ENCODE data around the gene TOMM40.
"Not testable (repeated sequence)": the region's sequence is repeated elsewhere in the genome, so short reads cannot be mapped to it uniquely, and the experiment has no call there.

TOMM40 gene

DNA sequence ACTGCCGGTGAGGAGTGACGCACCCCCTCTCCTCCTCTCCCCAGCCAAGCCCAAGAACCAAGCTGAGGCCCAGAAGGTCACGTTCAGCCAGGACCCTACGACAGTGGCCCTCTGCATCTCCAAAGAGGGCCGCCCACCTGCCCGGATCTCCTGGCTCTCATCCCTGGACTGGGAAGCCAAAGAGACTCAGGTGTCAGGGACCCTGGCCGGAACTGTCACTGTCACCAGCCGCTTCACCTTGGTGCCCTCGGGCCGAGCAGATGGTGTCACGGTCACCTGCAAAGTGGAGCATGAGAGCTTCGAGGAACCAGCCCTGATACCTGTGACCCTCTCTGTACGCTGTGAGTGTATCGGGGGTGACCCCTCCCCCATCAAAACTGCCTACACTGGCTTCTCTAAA lies 19.2 kb upstream of the TOMM40 start:
- Histone ChIP-seq H3K27me3 (ENCODE audit: control insufficient read depth, insufficient read depth, low read length, poor library complexity, severe bottlenecking) (no peaks in the 10 kb centered on the region), H3K36me3 (ENCODE audit: control insufficient read depth, insufficient read depth, low read length) (peaks cover 73% of the 10 kb centered on the region), H3K9me3 (ENCODE audit: control insufficient read depth, low read length) (no peaks in the 10 kb centered on the region), H3K27ac (ENCODE audit: insufficient read depth, low read depth, low read length, poor library complexity, severe bottlenecking) (no peak overlapping the region), H3K4me3 (ENCODE audit: insufficient read depth, low read depth, low read length) (no peak overlapping the region), H3K4me1 (ENCODE audit: control insufficient read depth, insufficient read depth, low read length) (peaks cover 1% of the 10 kb centered on the region)
- WGBS, 2 experiments, result 96 to 97% methylated on average over 14 of the region's 14 CpGs

DNA sequence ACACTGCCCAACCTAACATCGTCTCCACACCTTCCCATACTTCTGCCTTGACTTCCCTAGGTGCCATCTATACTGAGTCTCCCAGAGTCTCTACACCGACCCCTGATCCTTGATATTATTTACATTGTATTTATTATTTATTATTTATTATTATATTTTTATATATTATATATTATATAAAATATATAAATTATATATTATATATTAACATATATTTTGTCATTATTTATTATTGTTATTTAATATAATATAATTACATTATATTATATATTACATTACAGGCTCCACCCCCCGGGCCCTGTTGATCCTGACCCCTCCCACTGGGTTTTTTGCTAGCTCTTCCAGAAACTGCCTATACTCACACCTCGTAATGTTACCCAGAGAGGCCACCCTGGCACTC lies 18.4 kb upstream of the TOMM40 start:
- no peak overlapping the region for H3K27ac ChIP-seq (ENCODE audit: insufficient read depth, low read depth, low read length, poor library complexity, severe bottlenecking)
- 77 to 81% methylated on average over 3 of the region's 4 CpGs for WGBS, 2 experiments
- H3K4me3 ChIP-seq (ENCODE audit: insufficient read depth, low read depth, low read length), result no peak overlapping the region
- no peaks in the 10 kb centered on the region for H3K9me3 ChIP-seq (ENCODE audit: control insufficient read depth, low read length)
- H3K4me1 ChIP-seq (ENCODE audit: control insufficient read depth, insufficient read depth, low read length), result peaks cover 5% of the 10 kb centered on the region
- H3K27me3 ChIP-seq (ENCODE audit: control insufficient read depth, insufficient read depth, low read length, poor library complexity, severe bottlenecking), result no peaks in the 10 kb centered on the region
- peaks cover 75% of the 10 kb centered on the region for H3K36me3 ChIP-seq (ENCODE audit: control insufficient read depth, insufficient read depth, low read length)

DNA sequence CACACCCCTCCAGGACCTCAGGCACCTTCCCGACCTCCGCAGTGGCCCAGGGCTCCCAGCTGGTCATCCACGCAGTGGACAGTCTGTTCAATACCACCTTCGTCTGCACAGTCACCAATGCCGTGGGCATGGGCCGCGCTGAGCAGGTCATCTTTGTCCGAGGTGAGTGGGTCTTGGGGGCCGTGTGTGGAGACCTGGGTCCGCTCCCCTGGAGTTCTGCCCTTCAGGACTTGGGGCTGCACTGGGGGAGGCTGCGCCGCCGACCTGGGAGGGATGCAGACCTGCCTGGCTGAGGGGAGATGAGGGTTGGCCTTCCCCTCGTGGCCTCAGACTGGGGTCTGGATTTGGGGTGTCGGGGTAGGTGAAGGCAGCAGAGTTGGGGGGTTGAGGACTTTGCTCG lies 16.7 kb upstream of the TOMM40 start:
- Histone ChIP-seq H3K27ac (ENCODE audit: insufficient read depth, low read depth, low read length, poor library complexity, severe bottlenecking) (no peak overlapping the region), H3K4me3 (ENCODE audit: insufficient read depth, low read depth, low read length) (no peak overlapping the region), H3K4me1 (ENCODE audit: control insufficient read depth, insufficient read depth, low read length) (peaks cover 5% of the 10 kb centered on the region), H3K9me3 (ENCODE audit: control insufficient read depth, low read length) (no peaks in the 10 kb centered on the region), H3K27me3 (ENCODE audit: control insufficient read depth, insufficient read depth, low read length, poor library complexity, severe bottlenecking) (no peaks in the 10 kb centered on the region), H3K36me3 (ENCODE audit: control insufficient read depth, insufficient read depth, low read length) (peaks cover 74% of the 10 kb centered on the region)
- WGBS, 2 experiments, result 95 to 97% methylated on average over 16 of the region's 16 CpGs

DNA sequence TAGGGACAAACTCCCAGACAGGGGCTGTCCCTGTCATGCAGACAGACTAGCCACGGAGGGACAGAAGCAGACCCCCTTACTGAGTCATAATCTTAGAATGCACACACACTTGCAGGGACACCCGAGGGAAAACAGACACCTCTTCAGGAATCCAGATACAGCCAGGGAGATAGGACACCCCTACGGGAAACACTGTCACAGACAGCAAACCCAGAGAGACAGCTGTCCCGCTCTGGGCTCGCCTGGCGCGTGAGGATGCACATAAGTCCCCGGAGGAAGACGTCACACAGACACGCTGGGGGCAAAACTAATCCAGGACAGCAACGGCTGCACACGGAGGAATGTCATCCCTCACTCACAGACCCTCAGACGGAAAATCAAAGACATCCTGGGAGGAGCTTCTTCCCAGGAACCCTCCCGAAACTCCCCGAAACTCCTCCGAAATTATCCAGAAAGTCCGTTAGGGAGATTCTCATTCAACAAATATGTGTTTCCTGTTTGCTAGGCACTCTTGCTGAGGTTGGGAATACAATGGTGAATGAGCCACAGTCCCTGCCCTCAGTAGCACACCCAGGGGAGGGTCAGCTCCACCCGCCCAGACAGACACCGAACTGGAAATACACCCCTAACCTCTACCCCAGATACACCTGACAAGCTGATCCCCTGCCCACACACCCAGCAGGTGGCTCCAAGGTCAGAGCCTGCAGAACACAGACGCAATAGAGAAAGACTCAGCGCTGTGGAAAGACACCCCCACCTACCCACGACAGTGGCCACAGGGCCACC lies 15.2 kb upstream of the TOMM40 start:
- Histone ChIP-seq H3K27me3 (ENCODE audit: control insufficient read depth, insufficient read depth, low read length, poor library complexity, severe bottlenecking) (no peaks in the 10 kb centered on the region), H3K9me3 (ENCODE audit: control insufficient read depth, low read length) (no peaks in the 10 kb centered on the region), H3K27ac (ENCODE audit: insufficient read depth, low read depth, low read length, poor library complexity, severe bottlenecking) (no peak overlapping the region), H3K4me1 (ENCODE audit: control insufficient read depth, insufficient read depth, low read length) (peaks cover 5% of the 10 kb centered on the region), H3K36me3 (ENCODE audit: control insufficient read depth, insufficient read depth, low read length) (peaks cover 64% of the 10 kb centered on the region), H3K4me3 (ENCODE audit: insufficient read depth, low read depth, low read length) (no peak overlapping the region)
- 94 to 96% methylated on average over 22 of the region's 22 CpGs for WGBS, 2 experiments

DNA sequence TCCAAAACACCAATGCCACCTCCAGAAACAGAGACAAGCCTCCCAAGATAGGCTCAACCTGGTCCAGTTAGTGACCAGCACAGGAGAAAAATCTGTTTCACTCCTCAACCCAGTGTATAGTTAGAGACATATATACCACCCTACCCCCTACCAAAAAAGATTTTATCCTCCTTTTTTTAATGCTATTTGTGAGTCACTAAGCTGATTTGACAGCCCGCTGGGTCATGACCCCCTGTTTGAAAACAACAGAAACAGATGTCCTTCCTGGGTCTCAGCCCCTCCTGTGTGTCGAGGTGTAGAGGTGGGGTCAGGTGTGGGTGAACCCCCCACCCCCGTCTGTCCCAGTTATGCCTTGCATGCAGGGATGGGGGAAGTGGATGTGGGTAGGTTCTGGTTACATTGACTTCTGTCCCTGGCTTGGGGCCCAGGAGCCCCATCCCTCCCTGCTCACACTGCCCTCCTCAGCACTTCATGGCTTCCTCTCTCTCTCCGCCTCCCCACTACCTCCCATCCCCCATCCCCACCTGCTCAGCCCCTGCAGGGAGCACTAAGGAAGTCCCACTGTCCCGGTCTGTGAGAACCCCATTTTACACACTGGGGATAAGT lies 14.0 kb upstream of the TOMM40 start:
- Histone ChIP-seq H3K9me3 (ENCODE audit: control insufficient read depth, low read length) (no peaks in the 10 kb centered on the region), H3K4me1 (ENCODE audit: control insufficient read depth, insufficient read depth, low read length) (peaks cover 5% of the 10 kb centered on the region), H3K27ac (ENCODE audit: insufficient read depth, low read depth, low read length, poor library complexity, severe bottlenecking) (no peak overlapping the region), H3K27me3 (ENCODE audit: control insufficient read depth, insufficient read depth, low read length, poor library complexity, severe bottlenecking) (no peaks in the 10 kb centered on the region), H3K4me3 (ENCODE audit: insufficient read depth, low read depth, low read length) (no peak overlapping the region), H3K36me3 (ENCODE audit: control insufficient read depth, insufficient read depth, low read length) (peaks cover 59% of the 10 kb centered on the region)
- WGBS, 2 experiments, result 77 to 81% methylated on average over 5 of the region's 5 CpGs

DNA sequence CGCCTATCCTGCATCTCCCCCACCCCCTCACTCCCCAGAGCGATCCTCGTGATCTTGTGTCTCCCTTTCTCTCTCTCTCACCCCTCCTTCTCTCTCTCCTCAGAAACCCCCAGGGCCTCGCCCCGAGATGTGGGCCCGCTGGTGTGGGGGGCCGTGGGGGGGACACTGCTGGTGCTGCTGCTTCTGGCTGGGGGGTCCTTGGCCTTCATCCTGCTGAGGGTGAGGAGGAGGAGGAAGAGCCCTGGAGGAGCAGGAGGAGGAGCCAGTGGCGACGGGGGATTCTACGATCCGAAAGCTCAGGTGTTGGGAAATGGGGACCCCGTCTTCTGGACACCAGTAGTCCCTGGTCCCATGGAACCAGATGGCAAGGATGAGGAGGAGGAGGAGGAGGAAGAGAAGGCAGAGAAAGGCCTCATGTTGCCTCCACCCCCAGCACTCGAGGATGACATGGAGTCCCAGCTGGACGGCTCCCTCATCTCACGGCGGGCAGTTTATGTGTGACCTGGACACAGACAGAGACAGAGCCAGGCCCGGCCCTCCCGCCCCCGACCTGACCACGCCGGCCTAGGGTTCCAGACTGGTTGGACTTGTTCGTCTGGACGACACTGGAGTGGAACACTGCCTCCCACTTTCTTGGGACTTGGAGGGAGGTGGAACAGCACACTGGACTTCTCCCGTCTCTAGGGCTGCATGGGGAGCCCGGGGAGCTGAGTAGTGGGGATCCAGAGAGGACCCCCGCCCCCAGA lies 12.8 kb upstream of the TOMM40 start:
- 92 to 93% methylated on average over 26 of the region's 26 CpGs for WGBS, 2 experiments
- peaks cover 48% of the 10 kb centered on the region for H3K36me3 ChIP-seq (ENCODE audit: control insufficient read depth, insufficient read depth, low read length)
- H3K4me1 ChIP-seq (ENCODE audit: control insufficient read depth, insufficient read depth, low read length), result peaks cover 5% of the 10 kb centered on the region
- H3K4me3 ChIP-seq (ENCODE audit: insufficient read depth, low read depth, low read length), result no peak overlapping the region
- no peaks in the 10 kb centered on the region for H3K9me3 ChIP-seq (ENCODE audit: control insufficient read depth, low read length)
- H3K27me3 ChIP-seq (ENCODE audit: control insufficient read depth, insufficient read depth, low read length, poor library complexity, severe bottlenecking), result no peaks in the 10 kb centered on the region
- H3K27ac ChIP-seq (ENCODE audit: insufficient read depth, low read depth, low read length, poor library complexity, severe bottlenecking), result no peak overlapping the region

DNA sequence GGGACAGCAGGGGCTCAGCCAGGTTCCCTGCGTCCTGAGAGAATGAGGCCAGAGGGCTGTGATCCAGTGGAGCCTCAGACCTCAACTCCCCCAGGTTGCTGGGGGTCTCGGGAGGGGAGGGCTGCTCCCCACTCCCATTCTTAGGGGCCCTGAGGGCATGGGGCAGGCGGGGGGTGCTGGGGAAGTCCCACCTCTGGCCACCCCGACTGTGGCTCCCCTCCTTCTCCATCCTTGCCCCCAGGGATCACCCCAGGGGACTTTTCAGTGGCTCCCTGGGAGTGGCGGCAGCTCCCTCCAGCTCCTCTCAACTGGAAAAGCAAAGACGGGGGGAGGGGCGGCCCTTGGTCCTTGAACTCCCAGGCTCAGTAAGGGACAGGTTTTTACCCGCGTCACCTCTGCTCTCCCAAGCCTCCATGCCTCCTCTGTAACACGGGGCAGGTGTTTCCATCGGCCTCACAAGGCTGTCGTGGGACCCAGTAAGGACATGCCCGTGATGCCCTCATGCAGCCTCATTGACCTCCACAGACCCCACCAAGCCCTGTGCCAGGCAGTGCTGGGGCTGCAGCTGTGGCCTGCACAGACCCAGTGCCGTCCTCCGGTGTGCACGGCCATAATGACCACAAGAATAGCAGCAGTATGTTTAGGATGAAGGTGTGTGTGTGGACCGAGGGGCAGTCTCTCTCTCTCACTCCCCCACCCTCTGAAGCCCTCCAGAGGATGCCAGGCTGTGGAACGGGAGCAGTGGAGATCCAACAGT lies 11.6 kb upstream of the TOMM40 start:
- H3K27me3 ChIP-seq (ENCODE audit: control insufficient read depth, insufficient read depth, low read length, poor library complexity, severe bottlenecking), result no peaks in the 10 kb centered on the region
- no peaks in the 10 kb centered on the region for H3K9me3 ChIP-seq (ENCODE audit: control insufficient read depth, low read length)
- H3K36me3 ChIP-seq (ENCODE audit: control insufficient read depth, insufficient read depth, low read length), result peaks cover 40% of the 10 kb centered on the region
- no peak overlapping the region for H3K27ac ChIP-seq (ENCODE audit: insufficient read depth, low read depth, low read length, poor library complexity, severe bottlenecking)
- H3K4me3 ChIP-seq (ENCODE audit: insufficient read depth, low read depth, low read length), result no peak overlapping the region
- H3K4me1 ChIP-seq (ENCODE audit: control insufficient read depth, insufficient read depth, low read length), result peaks cover 5% of the 10 kb centered on the region
- 89 to 91% methylated on average over 17 to 18 of the region's 18 CpGs for WGBS, 2 experiments

DNA sequence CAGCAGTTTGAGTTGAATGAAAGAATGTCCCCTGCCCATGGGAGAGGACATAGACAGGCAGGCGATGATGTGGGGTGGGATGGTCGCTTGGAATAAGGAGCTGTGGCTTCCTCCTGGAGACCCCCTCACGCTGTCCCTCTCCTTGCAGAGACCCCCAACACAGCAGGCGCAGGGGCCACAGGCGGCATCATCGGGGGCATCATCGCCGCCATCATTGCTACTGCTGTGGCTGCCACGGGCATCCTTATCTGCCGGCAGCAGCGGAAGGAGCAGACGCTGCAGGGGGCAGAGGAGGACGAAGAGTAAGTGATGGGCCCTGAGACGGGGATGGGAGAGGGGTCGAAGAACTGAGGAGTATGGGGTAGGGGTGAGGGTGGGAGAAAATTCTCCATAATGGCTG lies 9.0 kb upstream of the TOMM40 start:
- Histone ChIP-seq H3K36me3 (ENCODE audit: control insufficient read depth, insufficient read depth, low read length) (peaks cover 26% of the 10 kb centered on the region), H3K27ac (ENCODE audit: insufficient read depth, low read depth, low read length, poor library complexity, severe bottlenecking) (no peak overlapping the region), H3K9me3 (ENCODE audit: control insufficient read depth, low read length) (no peaks in the 10 kb centered on the region), H3K4me1 (ENCODE audit: control insufficient read depth, insufficient read depth, low read length) (peaks cover 1% of the 10 kb centered on the region), H3K27me3 (ENCODE audit: control insufficient read depth, insufficient read depth, low read length, poor library complexity, severe bottlenecking) (no peaks in the 10 kb centered on the region), H3K4me3 (ENCODE audit: insufficient read depth, low read depth, low read length) (no peak overlapping the region)
- WGBS, 2 experiments, result 92 to 93% methylated on average over 15 of the region's 15 CpGs

DNA sequence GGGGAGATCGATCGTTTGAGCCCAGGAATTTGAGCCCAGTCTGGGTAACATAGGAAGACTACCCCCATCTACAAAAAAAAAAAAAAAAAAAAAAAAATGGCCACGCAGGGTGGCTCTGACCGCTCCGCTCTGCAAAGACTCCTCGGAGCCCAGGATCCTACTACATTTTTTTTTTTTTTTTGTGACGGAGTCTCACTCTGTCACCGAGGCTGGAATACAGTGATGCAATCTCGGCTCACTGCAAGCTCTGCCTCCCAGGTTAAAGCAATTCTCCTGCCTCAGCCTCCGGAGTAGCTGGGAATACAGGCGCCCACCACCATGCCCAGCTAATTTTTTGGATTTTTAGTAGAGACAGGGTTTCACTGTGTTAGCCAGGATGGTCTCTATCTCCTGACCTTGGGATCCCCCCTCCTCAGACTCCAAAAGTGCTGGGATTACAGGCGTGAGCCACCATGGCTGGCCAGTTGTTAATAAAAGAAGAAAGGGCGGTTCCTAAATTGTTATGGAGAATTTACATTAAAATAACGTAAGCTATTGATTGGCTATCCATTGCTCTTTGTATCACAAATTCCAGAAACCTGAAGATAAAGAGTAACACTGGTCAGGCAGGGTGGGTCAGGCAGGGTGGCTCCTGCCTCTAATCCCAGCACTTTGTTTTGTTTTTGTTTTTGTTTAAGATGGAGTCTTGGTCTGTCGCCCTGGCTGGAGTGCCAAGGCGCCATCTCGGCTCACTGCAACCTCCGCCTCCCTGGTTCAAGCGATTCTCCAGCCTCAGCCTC lies 8.2 kb upstream of the TOMM40 start:
- H3K27me3 ChIP-seq (ENCODE audit: control insufficient read depth, insufficient read depth, low read length, poor library complexity, severe bottlenecking); H3K27ac ChIP-seq (ENCODE audit: insufficient read depth, low read depth, low read length, poor library complexity, severe bottlenecking); H3K9me3 ChIP-seq (ENCODE audit: control insufficient read depth, low read length); H3K4me3 ChIP-seq (ENCODE audit: insufficient read depth, low read depth, low read length); H3K4me1 ChIP-seq (ENCODE audit: control insufficient read depth, insufficient read depth, low read length): not testable (repeated sequence)
- H3K36me3 ChIP-seq (ENCODE audit: control insufficient read depth, insufficient read depth, low read length), result peaks cover 23% of the 10 kb centered on the region
- WGBS, 2 experiments, result 89 to 93% methylated on average over 18 to 19 of the region's 19 CpGs

Data from ectodermal cell (in vitro differentiated cells).